Uterus (tissue), 4 donors: ENCODE measurements around the gene SLAMF9. TPM values are rescaled to one million over a fixed set of nuclear protein-coding genes. Genes with fewer than 3 reads are reported as not detected.

ENCODE experiments used
- DNase-seq, 2 donors: peaks; one replicate each; pipeline ENCODE4 v3.0.0-alpha.2; 2019 to 2020
- H3K27ac ChIP-seq, 2 donors: fragments of 200-600 bp; sonication (generic); 1 replicate in 1 of 2; 2 replicates in 1 of 2; pipeline ENCODE4 v1.5.1; 2016 to 2018
- H3K27me3 ChIP-seq, 2 donors: fragments of 200-600 bp; sonication (generic); one replicate each; pipeline ENCODE4 v1.5.1; 2018 to 2019; ENCODE audit warnings: control low read depth in 1 of 2
- H3K36me3 ChIP-seq, 2 donors: fragments of 200-600 bp; sonication (generic); one replicate each; pipeline ENCODE4 v1.5.1; 2019; ENCODE audit warnings: control low read depth in 1 of 2
- H3K4me1 ChIP-seq, 2 donors: fragments of 200-600 bp; sonication (generic); one replicate each; pipeline ENCODE4 v1.5.1; 2018 to 2019; ENCODE audit warnings: control low read depth in 1 of 2
- H3K4me3 ChIP-seq, 2 donors: fragments of 200-600 bp; sonication (generic); 1 replicate in 1 of 2; 2 replicates in 1 of 2; pipeline ENCODE4 v1.5.1; 2018 to 2019; ENCODE audit warnings: mild to moderate bottlenecking in 1 of 2
- H3K9me3 ChIP-seq, 2 donors: fragments of 200-600 bp; sonication (generic); one replicate each; pipeline ENCODE4 v1.5.1; 2019; ENCODE audit warnings: control low read depth in 1 of 2
- CTCF ChIP-seq, 4 experiments: fragments of 200-600 bp in 2 of 4; fragments of 450-650 bp in 2 of 4; sonication (generic) in 2 of 4; IDR thresholded peaks; one replicate each; pipeline ENCODE4 v1.5.1; 2016 to 2019; ENCODE audit warnings: antibody characterized with exemption in 4 of 4, mild to moderate bottlenecking in 2 of 4, moderate library complexity in 1 of 4
- POLR2A ChIP-seq, 2 donors: fragments of 450-650 bp; IDR thresholded peaks; one replicate each; pipeline ENCODE4 v1.6.1; 2016; ENCODE audit warnings: antibody characterized with exemption in 2 of 2, mild to moderate bottlenecking in 1 of 2, moderate library complexity in 1 of 2
- intact Hi-C: fragments of 100-400 bp; cut with DNase I; formaldehyde crosslinking; loops from one replicate; pipeline ENCODE4 v1.15.1; 2023; ENCODE audit warnings: low total_unique reads
- total RNA-seq, 4 donors: library from RNA; depleted of rRNA in 3 of 4; stranded (reverse); fragments of >200 nt in 3 of 4; gene quantifications; one replicate each; pipeline versions ENCODE4 v1.1.0 to v1.2.4, GENCODE V29; 2014 to 2023
- donor health status: DM: yes; HTN: yes; CAD: no.

The SLAMF9 gene
- total RNA-seq, 4 donors from 2014 or later, result not detected

- H3K9me3 ChIP-seq, result no peaks in the 10 kb centered on the region
- H3K27me3 ChIP-seq, result no peaks in the 10 kb centered on the region
- intact Hi-C loops, result no loop called here
- TF ChIP-seq CTCF (IDR thresholded peaks at IDR 0.05) (no peak), POLR2A (IDR thresholded peaks at IDR 0.05) (no peak)
- DNase-seq, result peak; percentile 49 to 53
- peak overlapping the region; percentile 96 to 97 for H3K27ac ChIP-seq
- no peaks in the 10 kb centered on the region for H3K36me3 ChIP-seq
- H3K4me1 ChIP-seq, result peaks cover 0 to 15% of the 10 kb centered on the region in 2 donors
- peak overlapping the region; percentile 85 to 94 for H3K4me3 ChIP-seq
These were observed 31.4 kb downstream of the SLAMF9 start for GRCh38 chr1:159922511-159923202.

DNA sequence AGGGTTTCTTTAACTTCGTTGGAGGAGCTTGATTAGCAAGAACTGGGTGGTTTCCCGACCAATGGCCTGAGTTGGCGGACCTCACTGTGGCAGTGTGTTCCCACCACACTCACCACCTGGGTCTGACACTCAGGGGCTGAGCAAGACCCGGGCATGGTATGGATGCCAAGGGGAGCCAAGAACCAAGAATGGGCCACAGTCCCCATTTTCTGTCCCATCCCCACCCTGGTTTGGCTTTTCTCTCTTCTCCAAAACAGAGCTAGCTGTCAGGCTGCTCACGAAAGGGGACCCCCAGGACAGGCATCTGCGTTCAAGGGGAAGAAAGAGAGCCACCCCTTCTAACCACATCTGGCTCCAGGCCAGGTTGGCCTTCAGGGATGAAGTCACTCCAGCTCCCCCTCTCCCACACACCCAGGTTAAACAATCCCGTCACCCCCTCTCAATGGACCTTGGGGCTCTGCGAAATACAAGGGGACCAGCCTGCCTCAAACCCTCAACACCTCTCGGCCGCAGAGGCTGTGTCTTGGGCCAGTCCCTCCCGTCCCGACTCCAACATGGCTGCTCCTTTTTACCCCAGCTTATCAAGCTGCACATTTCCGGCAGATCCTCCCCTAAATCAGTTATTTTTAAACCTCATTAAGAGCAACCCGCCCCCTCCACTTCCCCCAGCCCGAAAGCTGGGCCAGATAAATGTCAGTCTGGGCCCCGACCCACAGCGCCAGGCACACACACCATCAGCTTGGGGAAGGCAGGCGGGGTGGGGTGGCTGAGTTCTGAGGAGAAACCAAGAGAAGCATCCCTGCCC, 32.1 kb downstream of the SLAMF9 start:
- H3K27me3 ChIP-seq, result no peaks in the 10 kb centered on the region
- peak overlapping the region; percentile 96 to 97 for H3K27ac ChIP-seq
- H3K4me3 ChIP-seq, result peak overlapping the region; percentile 85 to 94
- intact Hi-C loops, result no loop called here
- H3K36me3 ChIP-seq, result no peaks in the 10 kb centered on the region
- H3K4me1 ChIP-seq, result peaks cover 0 to 15% of the 10 kb centered on the region in 2 donors
- no peaks in the 10 kb centered on the region for H3K9me3 ChIP-seq
- TF ChIP-seq POLR2A (IDR thresholded peaks at IDR 0.05) (no peak), CTCF (IDR thresholded peaks at IDR 0.05) (no peak)
- DNase-seq, result peak in 1 of 2 donors; percentile 52

- peaks cover 0 to 11% of the 10 kb centered on the region in 2 donors for H3K4me1 ChIP-seq
- H3K27me3 ChIP-seq, result no peaks in the 10 kb centered on the region
- no peak for TF ChIP-seq CTCF (IDR thresholded peaks at IDR 0.05)
- no peak for TF ChIP-seq POLR2A (IDR thresholded peaks at IDR 0.05)
- no peak for DNase-seq
- H3K9me3 ChIP-seq, result no peaks in the 10 kb centered on the region
- no peaks in the 10 kb centered on the region for H3K36me3 ChIP-seq
- H3K27ac ChIP-seq, result peak overlapping the region in 1 of 2 donors; percentile 97
- no peak overlapping the region for H3K4me3 ChIP-seq
- intact Hi-C loops, result no loop called here
These were observed 32.8 kb downstream of the SLAMF9 start for GRCh38 chr1:159921251-159921650.

- Histone ChIP-seq H3K9me3 (no peaks in the 10 kb centered on the region), H3K27ac (peak overlapping the region in 1 of 2 donors; percentile 97), H3K4me3 (no peak overlapping the region), H3K4me1 (peaks cover 0 to 9% of the 10 kb centered on the region in 2 donors), H3K27me3 (no peaks in the 10 kb centered on the region), H3K36me3 (no peaks in the 10 kb centered on the region)
- intact Hi-C loops, result no loop called here
- DNase-seq, result no peak
- TF ChIP-seq POLR2A (IDR thresholded peaks at IDR 0.05) (no peak), CTCF (IDR thresholded peaks at IDR 0.05) (no peak)
These were observed 33.4 kb downstream of the SLAMF9 start for GRCh38 chr1:159920651-159921050.

GRCh38 chr1:159920202-159920601, 33.8 kb downstream of the SLAMF9 start:
- TF ChIP-seq CTCF (IDR thresholded peaks at IDR 0.05) (no peak), POLR2A (IDR thresholded peaks at IDR 0.05) (no peak)
- Histone ChIP-seq H3K27ac (peak overlapping the region in 1 of 2 donors; percentile 97), H3K4me3 (no peak overlapping the region), H3K36me3 (no peaks in the 10 kb centered on the region), H3K9me3 (no peaks in the 10 kb centered on the region), H3K27me3 (no peaks in the 10 kb centered on the region), H3K4me1 (peaks cover 0 to 9% of the 10 kb centered on the region in 2 donors)
- DNase-seq, result no peak
- intact Hi-C loops, result no loop called here
